DND-41 (cell line): ENCODE measurements around the gene RNF145.

Source experiments
- ATAC-seq: fragments of 200-7000 bp; cut with Tn5 transposase; 3 replicates; pipeline ENCODE4 v1.9.1; 2021; ENCODE audit warnings: low read depth; ENCODE audit not compliant: insufficient read depth
- DNase-seq: peaks from one replicate; pipeline ENCODE4 v3.0.0-alpha.2; 2020
- H2AFZ ChIP-seq: 2 replicates; pipeline ENCODE4 v1.6.0; 2012; ENCODE audit warnings: low read depth, low read length
- H3K27ac ChIP-seq: 2 replicates; pipeline ENCODE4 v1.5.1; 2012; ENCODE audit warnings: low read length, inconsistent platforms
- H3K27me3 ChIP-seq: fragments of 200-600 bp; sonication (generic); 2 replicates; pipeline ENCODE4 v1.6.0; 2012; ENCODE audit warnings: low read length, mild to moderate bottlenecking, inconsistent platforms; ENCODE audit not compliant: insufficient read depth, poor library complexity
- H3K36me3 ChIP-seq: 2 replicates; pipeline ENCODE4 v1.5.1; 2012; ENCODE audit warnings: low read length, inconsistent platforms; ENCODE audit not compliant: insufficient read depth
- H3K4me1 ChIP-seq: 2 replicates; pipeline ENCODE4 v1.5.1; 2012; ENCODE audit warnings: mild to moderate bottlenecking, low read length; ENCODE audit not compliant: insufficient read depth
- H3K4me2 ChIP-seq: 2 replicates; pipeline ENCODE4 v1.6.0; 2012; ENCODE audit warnings: mild to moderate bottlenecking, moderate library complexity, low read length, inconsistent platforms; ENCODE audit not compliant: insufficient read depth
- H3K4me3 ChIP-seq, 2 experiments: fragments of 200-600 bp in 1 of 2; shearing (Covaris generic) in 1 of 2; 2 replicates each; pipeline ENCODE4 v1.5.1; 2012 to 2016; ENCODE audit warnings: inconsistent platforms in 2 of 2, low read length in 2 of 2, mild to moderate bottlenecking in 2 of 2, low read depth in 1 of 2, moderate library complexity in 1 of 2
- H3K79me2 ChIP-seq: 2 replicates; pipeline ENCODE4 v1.6.0; 2012; ENCODE audit warnings: low read length, inconsistent platforms; ENCODE audit not compliant: insufficient read depth
- H3K9ac ChIP-seq: 2 replicates; pipeline ENCODE4 v1.6.0; 2012; ENCODE audit warnings: low read depth, mild to moderate bottlenecking, inconsistent platforms, low read length, moderate library complexity
- H3K9me3 ChIP-seq: 2 replicates; pipeline ENCODE4 v1.5.1; 2012; ENCODE audit warnings: low read length, moderate library complexity, mild to moderate bottlenecking, inconsistent platforms; ENCODE audit not compliant: insufficient read depth, severe bottlenecking
- H4K20me1 ChIP-seq: 2 replicates; pipeline ENCODE4 v1.6.0; 2012; ENCODE audit warnings: low read length; ENCODE audit not compliant: insufficient read depth
- EZH2 ChIP-seq: IDR thresholded peaks from 3 replicates; pipeline ENCODE4 v1.6.1; 2012; ENCODE audit warnings: borderline replicate concordance, low read depth, mild to moderate bottlenecking, moderate library complexity, low read length, inconsistent platforms; ENCODE audit not compliant: severe bottlenecking
- TF ChIP-seq, protein P1 (sequence below): IDR thresholded peaks from 2 replicates; pipeline ENCODE4 v1.5.1; 2012; ENCODE audit warnings: borderline replicate concordance, low read length, moderate library complexity, mild to moderate bottlenecking; ENCODE audit not compliant: poor library complexity, severe bottlenecking; ENCODE audit errors: extremely low read depth

Gene RNF145

DNA sequence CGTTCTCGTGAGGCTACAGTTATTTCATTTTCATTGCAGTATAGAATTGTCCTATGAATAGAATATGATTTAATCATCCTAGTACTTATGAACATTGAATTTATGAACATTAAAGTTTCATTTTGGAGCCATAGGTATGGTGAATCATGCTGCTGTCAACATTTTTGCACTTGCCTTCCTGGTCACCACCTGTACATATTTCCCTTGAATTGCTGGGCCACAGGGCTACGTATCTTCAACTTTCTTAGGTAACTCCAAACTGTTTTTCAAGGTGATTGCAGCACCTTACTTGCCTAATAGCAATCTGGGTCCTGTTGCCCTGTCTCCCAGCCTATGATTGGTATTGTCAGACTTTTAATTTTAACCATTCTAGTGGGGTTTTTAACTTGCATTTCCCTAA lies 6.5 kb upstream of the RNF145 start:
- ATAC-seq (no peak), DNase-seq (no peak)
- Histone ChIP-seq H3K36me3 (no peaks in the 10 kb centered on the region), H3K4me3 (no peak overlapping the region), H3K27ac (no peak overlapping the region), H3K79me2 (no peaks in the 10 kb centered on the region), H3K9me3 (no peaks in the 10 kb centered on the region), H3K4me2 (no peak overlapping the region), H2AFZ (no peak overlapping the region), H3K4me1 (peaks cover 2% of the 10 kb centered on the region; the same call in 1 of the 2 replicates), H4K20me1 (no peaks in the 10 kb centered on the region), H3K27me3 (no peaks in the 10 kb centered on the region), H3K9ac (no peak overlapping the region)
- TF ChIP-seq EZH2 = no peak
- TF ChIP-seq, protein P1, sequence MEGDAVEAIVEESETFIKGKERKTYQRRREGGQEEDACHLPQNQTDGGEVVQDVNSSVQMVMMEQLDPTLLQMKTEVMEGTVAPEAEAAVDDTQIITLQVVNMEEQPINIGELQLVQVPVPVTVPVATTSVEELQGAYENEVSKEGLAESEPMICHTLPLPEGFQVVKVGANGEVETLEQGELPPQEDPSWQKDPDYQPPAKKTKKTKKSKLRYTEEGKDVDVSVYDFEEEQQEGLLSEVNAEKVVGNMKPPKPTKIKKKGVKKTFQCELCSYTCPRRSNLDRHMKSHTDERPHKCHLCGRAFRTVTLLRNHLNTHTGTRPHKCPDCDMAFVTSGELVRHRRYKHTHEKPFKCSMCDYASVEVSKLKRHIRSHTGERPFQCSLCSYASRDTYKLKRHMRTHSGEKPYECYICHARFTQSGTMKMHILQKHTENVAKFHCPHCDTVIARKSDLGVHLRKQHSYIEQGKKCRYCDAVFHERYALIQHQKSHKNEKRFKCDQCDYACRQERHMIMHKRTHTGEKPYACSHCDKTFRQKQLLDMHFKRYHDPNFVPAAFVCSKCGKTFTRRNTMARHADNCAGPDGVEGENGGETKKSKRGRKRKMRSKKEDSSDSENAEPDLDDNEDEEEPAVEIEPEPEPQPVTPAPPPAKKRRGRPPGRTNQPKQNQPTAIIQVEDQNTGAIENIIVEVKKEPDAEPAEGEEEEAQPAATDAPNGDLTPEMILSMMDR = no peak

DNA sequence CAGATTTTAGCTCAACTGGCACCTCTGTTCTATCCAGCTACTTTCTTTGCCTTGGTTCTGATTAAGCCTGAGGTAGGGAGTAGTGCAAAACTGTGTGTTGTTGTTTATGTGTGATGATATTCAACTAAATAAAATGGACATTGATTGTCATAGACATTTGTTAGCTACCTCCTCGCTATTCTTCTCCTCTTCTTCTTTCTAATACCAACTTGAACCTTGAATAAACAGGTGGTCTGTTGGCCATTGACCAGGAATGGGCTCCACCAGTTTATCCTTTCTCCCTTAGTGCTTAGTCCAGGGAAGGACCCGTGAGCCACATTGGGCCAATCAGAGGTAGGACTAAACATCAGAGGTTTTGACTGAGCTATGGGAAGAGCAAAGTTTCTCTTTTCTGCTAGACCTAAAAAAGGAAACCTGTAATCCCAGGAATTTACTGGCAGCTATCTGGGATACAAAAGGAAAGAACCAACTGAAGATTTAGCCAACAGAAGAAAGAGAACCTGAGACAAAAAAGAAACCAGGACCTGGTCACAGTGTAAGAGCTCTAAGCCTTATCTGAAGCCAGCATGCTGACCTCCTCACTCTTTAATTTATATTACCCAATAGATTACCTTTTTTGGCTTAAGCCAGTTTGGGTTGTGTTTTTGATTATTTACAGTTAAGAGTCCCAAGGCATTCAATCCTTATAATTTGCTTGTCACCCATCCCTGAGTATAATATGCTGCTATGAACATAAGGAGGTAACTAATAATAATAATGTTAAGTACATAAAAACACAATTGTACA lies 5.3 kb upstream of the RNF145 start:
- Histone ChIP-seq H2AFZ (no peak overlapping the region), H3K27ac (no peak overlapping the region), H3K9me3 (no peaks in the 10 kb centered on the region), H3K4me2 (no peak overlapping the region), H4K20me1 (no peaks in the 10 kb centered on the region), H3K9ac (no peak overlapping the region), H3K27me3 (no peaks in the 10 kb centered on the region), H3K79me2 (peaks cover 2% of the 10 kb centered on the region), H3K4me1 (peaks cover 14% of the 10 kb centered on the region), H3K36me3 (no peaks in the 10 kb centered on the region), H3K4me3 (no peak overlapping the region)
- no peak for TF ChIP-seq EZH2
- TF ChIP-seq, protein P1 = no peak
- DNase-seq (no peak), ATAC-seq (no peak)

DNA sequence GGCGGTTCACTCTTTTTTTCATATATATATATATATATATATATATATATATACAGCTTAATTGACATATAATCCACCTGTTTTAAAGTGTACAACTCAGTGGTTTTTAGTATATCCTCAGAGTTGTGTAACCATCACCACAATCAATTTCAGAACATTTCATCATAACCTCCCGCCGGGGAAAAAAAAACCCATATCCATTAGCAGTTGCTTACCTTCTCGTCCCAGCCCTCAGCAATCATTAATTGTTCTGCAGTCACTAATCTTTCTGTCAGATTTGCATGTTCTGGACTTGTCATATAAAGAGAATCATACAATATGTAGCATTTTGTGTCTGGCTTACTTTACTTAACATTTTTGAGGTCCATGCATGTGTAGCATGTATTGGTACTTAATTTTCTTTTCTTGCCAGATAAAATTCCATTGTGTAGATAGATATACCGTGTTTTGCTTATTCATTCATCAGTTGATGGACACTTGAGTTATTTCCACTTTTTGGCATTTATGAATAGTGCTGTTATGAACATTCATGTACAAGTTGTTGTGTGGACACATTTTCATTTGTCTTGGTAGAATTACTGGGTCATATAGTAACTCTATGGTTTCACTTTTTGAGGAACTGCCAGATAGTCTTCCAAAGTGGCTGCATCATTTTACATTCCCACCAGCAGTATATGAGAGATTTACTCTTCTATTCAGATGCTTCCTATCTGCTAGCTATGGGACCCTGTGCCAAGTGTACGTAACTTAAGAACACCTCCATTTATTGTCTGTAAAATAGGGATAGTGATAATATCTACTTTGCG lies 3.5 kb upstream of the RNF145 start:
- peaks cover 6% of the 10 kb centered on the region; the same call in 1 of the 2 replicates for H4K20me1 ChIP-seq
- no peak overlapping the region for H2AFZ ChIP-seq
- peaks cover 15% of the 10 kb centered on the region for H3K4me1 ChIP-seq
- H3K27me3 ChIP-seq = no peaks in the 10 kb centered on the region
- TF ChIP-seq, protein P1 = no peak
- no peak for TF ChIP-seq EZH2
- no peaks in the 10 kb centered on the region; the same call in 1 of the 2 replicates for H3K36me3 ChIP-seq
- H3K9ac ChIP-seq = no peak overlapping the region
- H3K27ac ChIP-seq = no peak overlapping the region
- H3K4me2 ChIP-seq = no peak overlapping the region
- DNase-seq (no peak), ATAC-seq (no peak)
- no peak overlapping the region for H3K4me3 ChIP-seq
- H3K9me3 ChIP-seq = no peaks in the 10 kb centered on the region
- H3K79me2 ChIP-seq = peaks cover 19% of the 10 kb centered on the region
